Vagina (tissue), 2 donors: ENCODE measurements around the gene PRTN3.

Experiments
- CTCF ChIP-seq, 3 experiments: fragments of 450-650 bp in 2 of 3; fragments of 200-600 bp in 1 of 3; sonication (generic) in 1 of 3; IDR thresholded peaks; one replicate each; pipeline ENCODE4 v1.5.1; 2017 to 2019; ENCODE audit warnings: antibody characterized with exemption in 3 of 3, mild to moderate bottlenecking in 2 of 3, moderate library complexity in 2 of 3
- POLR2A ChIP-seq, 2 donors: fragments of 450-650 bp; IDR thresholded peaks; one replicate each; pipeline ENCODE4 v1.6.1; 2017; ENCODE audit warnings: antibody characterized with exemption in 2 of 2, mild to moderate bottlenecking in 2 of 2, moderate library complexity in 2 of 2
- POLR2AphosphoS5 ChIP-seq, 2 donors: sonication (generic); formaldehyde crosslinking; IDR thresholded peaks; one replicate each; pipeline ENCODE4 v1.9.0; 2017; ENCODE audit warnings: antibody characterized with exemption in 2 of 2, mild to moderate bottlenecking in 2 of 2, low read depth in 1 of 2; ENCODE audit not compliant: insufficient read depth in 1 of 2

- TF ChIP-seq CTCF (IDR thresholded peaks at IDR 0.05) (no peak), POLR2A (IDR thresholded peaks at IDR 0.05) (no peak), POLR2AphosphoS5 (IDR thresholded peaks at IDR 0.05; ENCODE audit: insufficient read depth in 1 of 2, low read depth in 1 of 2) (no peak)
Measured at GRCh38 chr19:884420-885211, 43.8 kb downstream of the PRTN3 start.
